WERI-Rb-1 (cell line): ENCODE results near the gene CFAP43.

Source experiments
- DNase-seq: peaks from one replicate; pipeline ENCODE4 v3.0.0-alpha.2; 2020
- H3K27ac ChIP-seq: fragments of 250-450 bp; sonication (Bioruptor Pico); 2 replicates; pipeline ENCODE4 v1.5.1; 2020; ENCODE audit warnings: mild to moderate bottlenecking, moderate library complexity
- H3K27me3 ChIP-seq: fragments of 250-450 bp; sonication (Bioruptor Pico); 2 replicates; pipeline ENCODE4 v1.5.1; 2021; ENCODE audit warnings: mild to moderate bottlenecking, low read depth, moderate library complexity; ENCODE audit not compliant: insufficient read depth, severe bottlenecking
- H3K36me3 ChIP-seq: fragments of 250-450 bp; sonication (Bioruptor Pico); 2 replicates; pipeline ENCODE4 v1.5.1; 2020; ENCODE audit warnings: mild to moderate bottlenecking, moderate library complexity
- H3K4me3 ChIP-seq: 2 replicates; pipeline ENCODE4 v1.5.1; 2011; ENCODE audit warnings: low read depth, mild to moderate bottlenecking, control low read depth, low read length
- H3K9me3 ChIP-seq: fragments of 250-450 bp; sonication (Bioruptor Pico); 2 replicates; pipeline ENCODE4 v1.5.1; 2021; ENCODE audit warnings: mild to moderate bottlenecking, moderate library complexity; ENCODE audit not compliant: severe bottlenecking
- CTCF ChIP-seq: IDR thresholded peaks from 2 replicates; pipeline ENCODE4 v1.5.1; 2011; ENCODE audit warnings: low read depth, mild to moderate bottlenecking, control low read depth, inconsistent platforms, low read length

The CFAP43 gene

GRCh38 chr10:104151737-104152136, 80.4 kb downstream of the CFAP43 start:
- DNase-seq = no peak
- no peaks in the 10 kb centered on the region for H3K36me3 ChIP-seq
- no peak overlapping the region for H3K27ac ChIP-seq
- H3K27me3 ChIP-seq = no peaks in the 10 kb centered on the region
- H3K9me3 ChIP-seq = peaks cover 6% of the 10 kb centered on the region
- H3K4me3 ChIP-seq = no peak overlapping the region
- no peak for TF ChIP-seq CTCF

- Histone ChIP-seq H3K4me3 (no peak overlapping the region), H3K27me3 (no peaks in the 10 kb centered on the region), H3K27ac (no peak overlapping the region), H3K9me3 (peaks cover 6% of the 10 kb centered on the region), H3K36me3 (no peaks in the 10 kb centered on the region)
- TF ChIP-seq CTCF = no peak
- no peak for DNase-seq
Observed at GRCh38 chr10:104150139-104150538, 82.0 kb downstream of the CFAP43 start.

GRCh38 chr10:104146882-104147281, 85.3 kb downstream of the CFAP43 start:
- no peak for DNase-seq
- Histone ChIP-seq H3K27me3 (no peaks in the 10 kb centered on the region), H3K9me3 (peaks cover 3% of the 10 kb centered on the region)

GRCh38 chr10:104144931-104145330, 87.2 kb downstream of the CFAP43 start:
- Histone ChIP-seq H3K36me3 (no peaks in the 10 kb centered on the region), H3K27ac (no peak overlapping the region), H3K27me3 (no peaks in the 10 kb centered on the region), H3K4me3 (no peak overlapping the region), H3K9me3 (no peaks in the 10 kb centered on the region)
- no peak for DNase-seq
- TF ChIP-seq CTCF = no peak

More at GRCh38 chr10:104146882-104147281, 85.3 kb downstream of the CFAP43 start:
- no peak overlapping the region for H3K27ac ChIP-seq
- no peak overlapping the region for H3K4me3 ChIP-seq
- H3K36me3 ChIP-seq = no peaks in the 10 kb centered on the region
- no peak for TF ChIP-seq CTCF

GRCh38 chr10:104143829-104144228, 88.3 kb downstream of the CFAP43 start:
- H3K36me3 ChIP-seq = no peaks in the 10 kb centered on the region
- TF ChIP-seq CTCF = no peak
- no peak overlapping the region for H3K4me3 ChIP-seq
- no peaks in the 10 kb centered on the region for H3K9me3 ChIP-seq
- no peak overlapping the region for H3K27ac ChIP-seq
- no peaks in the 10 kb centered on the region for H3K27me3 ChIP-seq
- DNase-seq = no peak

GRCh38 chr10:104142081-104142480, 90.1 kb downstream of the CFAP43 start:
- DNase-seq = no peak
- Histone ChIP-seq H3K27me3 (no peaks in the 10 kb centered on the region), H3K4me3 (no peak overlapping the region), H3K27ac (no peak overlapping the region), H3K36me3 (no peaks in the 10 kb centered on the region), H3K9me3 (no peaks in the 10 kb centered on the region)
- TF ChIP-seq CTCF = no peak
